T1000 (cell line): ENCODE data around the gene STARD13.
"Not testable (repeated sequence)": the region's sequence is repeated elsewhere in the genome, so short reads cannot be mapped to it uniquely, and the experiment has no call there.

Source experiments
- DNase-seq: peaks from one replicate; lab custom pipeline; 2025; ENCODE audit warnings: mixed read lengths; lab: John Stamatoyannopoulos, UW

The STARD13 gene

GRCh38 chr13:33176526-33176925 lies 109.0 kb downstream of the STARD13 start:
- no peak for DNase-seq

GRCh38 chr13:33175991-33176390 lies 109.6 kb downstream of the STARD13 start:
- no peak for DNase-seq

GRCh38 chr13:33174931-33175330 lies 110.6 kb downstream of the STARD13 start:
- no peak for DNase-seq

GRCh38 chr13:33174491-33174890 lies 111.1 kb downstream of the STARD13 start:
- DNase-seq: no peak

- no peak for DNase-seq
Observed at GRCh38 chr13:33172911-33173310, 112.6 kb downstream of the STARD13 start.

GRCh38 chr13:33172400-33172799 lies 113.2 kb downstream of the STARD13 start:
- DNase-seq: no peak

GRCh38 chr13:33169273-33169980 lies 116.1 kb downstream of the STARD13 start:
- no peak for DNase-seq

GRCh38 chr13:33168321-33168960 lies 117.1 kb downstream of the STARD13 start:
- no peak for DNase-seq

- DNase-seq: no peak
Observed at GRCh38 chr13:33167491-33167890, 118.1 kb downstream of the STARD13 start.

GRCh38 chr13:33165787-33166186 lies 119.8 kb downstream of the STARD13 start:
- no peak for DNase-seq

GRCh38 chr13:33164331-33164730 lies 121.2 kb downstream of the STARD13 start:
- no peak for DNase-seq

GRCh38 chr13:33162725-33163124 lies 122.8 kb downstream of the STARD13 start:
- DNase-seq: not testable (repeated sequence)

- no peak for DNase-seq
Observed at GRCh38 chr13:33158816-33159215, 126.7 kb downstream of the STARD13 start.

GRCh38 chr13:33158271-33158670 lies 127.3 kb downstream of the STARD13 start:
- no peak for DNase-seq

GRCh38 chr13:33154911-33155310 lies 130.6 kb downstream of the STARD13 start:
- DNase-seq: no peak

GRCh38 chr13:33153421-33154404 lies 131.8 kb downstream of the STARD13 start:
- DNase-seq: no peak

GRCh38 chr13:33152389-33152788 lies 133.2 kb downstream of the STARD13 start:
- DNase-seq: no peak

GRCh38 chr13:33150662-33151061 lies 134.9 kb downstream of the STARD13 start:
- no peak for DNase-seq

- no peak for DNase-seq
Observed at GRCh38 chr13:33150126-33150525, 135.4 kb downstream of the STARD13 start.

- no peak for DNase-seq
Observed at GRCh38 chr13:33147832-33148231, 137.7 kb downstream of the STARD13 start.

- no peak for DNase-seq
Observed at GRCh38 chr13:33146843-33147611, 138.5 kb downstream of the STARD13 start.

GRCh38 chr13:33145667-33146066 lies 139.9 kb downstream of the STARD13 start:
- DNase-seq: no peak
